ENCODE data around the gene ISCU.
"Not testable (repeated sequence)": the region's sequence is repeated elsewhere in the genome, so short reads cannot be mapped to it uniquely, and the experiment has no call there.

ISCU gene

GRCh38 chr12:108551535-108551934 lies 10.9 kb upstream of the ISCU start:
- no peak overlapping the region for H3K4me3 ChIP-seq (ENCODE audit: low read depth, low read length)
- no peak for TF ChIP-seq POLR2A (IDR thresholded peaks at IDR 0.05; ENCODE audit: extremely low read depth, insufficient read length)
- no peak for TF ChIP-seq MYC (IDR thresholded peaks at IDR 0.05; ENCODE audit: low read depth, low read length)
- no peak for TF ChIP-seq MAX (IDR thresholded peaks at IDR 0.05; ENCODE audit: low read depth, low read length)
- no peak for TF ChIP-seq CTCF (IDR thresholded peaks at IDR 0.05; ENCODE audit: low read depth, low read length)
- peak; percentile 33 for DNase-seq (ENCODE audit: low read depth)

- DNase-seq (ENCODE audit: low read depth), result no peak
- TF ChIP-seq CTCF (IDR thresholded peaks at IDR 0.05; ENCODE audit: low read depth, low read length) (no peak), POLR2A (IDR thresholded peaks at IDR 0.05; ENCODE audit: extremely low read depth, insufficient read length) (no peak), MYC (IDR thresholded peaks at IDR 0.05; ENCODE audit: low read depth, low read length) (no peak), MAX (IDR thresholded peaks at IDR 0.05; ENCODE audit: low read depth, low read length) (no peak)
- no peak overlapping the region for H3K4me3 ChIP-seq (ENCODE audit: low read depth, low read length)
Measured at GRCh38 chr12:108553799-108554198, 8.6 kb upstream of the ISCU start.

GRCh38 chr12:108555383-108555782 lies 7.0 kb upstream of the ISCU start:
- H3K4me3 ChIP-seq (ENCODE audit: low read depth, low read length); DNase-seq (ENCODE audit: low read depth): not testable (repeated sequence)

GRCh38 chr12:108559007-108559655 lies 3.3 kb upstream of the ISCU start:
- no peak for DNase-seq (ENCODE audit: low read depth)
- TF ChIP-seq POLR2A (IDR thresholded peaks at IDR 0.05; ENCODE audit: extremely low read depth, insufficient read length) (no peak), MAX (IDR thresholded peaks at IDR 0.05; ENCODE audit: low read depth, low read length) (no peak), MYC (IDR thresholded peaks at IDR 0.05; ENCODE audit: low read depth, low read length) (no peak), CTCF (IDR thresholded peaks at IDR 0.05; ENCODE audit: low read depth, low read length) (no peak)

GRCh38 chr12:108559748-108560147 lies 2.6 kb upstream of the ISCU start:
- TF ChIP-seq CTCF (IDR thresholded peaks at IDR 0.05; ENCODE audit: low read depth, low read length), result no peak
- no peak for TF ChIP-seq POLR2A (IDR thresholded peaks at IDR 0.05; ENCODE audit: extremely low read depth, insufficient read length)
- no peak for TF ChIP-seq MAX (IDR thresholded peaks at IDR 0.05; ENCODE audit: low read depth, low read length)
- no peak for TF ChIP-seq MYC (IDR thresholded peaks at IDR 0.05; ENCODE audit: low read depth, low read length)
- peak; percentile 33 for DNase-seq (ENCODE audit: low read depth)
- H3K4me3 ChIP-seq (ENCODE audit: low read depth, low read length), result peak overlapping the region; percentile 98

More at GRCh38 chr12:108559007-108559655, 3.3 kb upstream of the ISCU start:
- H3K4me3 ChIP-seq (ENCODE audit: low read depth, low read length), result peak overlapping the region; percentile 98

- TF ChIP-seq POLR2A (IDR thresholded peaks at IDR 0.05; ENCODE audit: extremely low read depth, insufficient read length), result no peak
- TF ChIP-seq CTCF (IDR thresholded peaks at IDR 0.05; ENCODE audit: low read depth, low read length), result no peak
- TF ChIP-seq MYC (IDR thresholded peaks at IDR 0.05; ENCODE audit: low read depth, low read length), result no peak
- no peak for TF ChIP-seq MAX (IDR thresholded peaks at IDR 0.05; ENCODE audit: low read depth, low read length)
- DNase-seq (ENCODE audit: low read depth), result peak; percentile 62
Measured at GRCh38 chr12:108560321-108560721, 2.1 kb upstream of the ISCU start.

More at GRCh38 chr12:108560321-108560721, 2.1 kb upstream of the ISCU start:
- peak overlapping the region; percentile 98 for H3K4me3 ChIP-seq (ENCODE audit: low read depth, low read length)
